ENCODE measurements around the gene RAB7B. TPM values are rescaled to one million over a fixed set of nuclear protein-coding genes. Genes with fewer than 3 reads are reported as not detected.

The RAB7B gene
- total RNA-seq, 1 donor from 2014 or later, result not detected

GRCh38 chr1:205950826-205951549 lies 52.2 kb downstream of the RAB7B start:
- peaks cover 5% of the 10 kb centered on the region for H3K27me3 Mint-ChIP-seq (ENCODE audit: insufficient read depth, low read depth)
- H3K4me1 Mint-ChIP-seq, result peaks cover 6% of the 10 kb centered on the region
- Histone ChIP-seq H3K27ac (no peak overlapping the region), H2AFZ (replicated peaks) (no peak overlapping the region), H3F3A (ENCODE audit: low read depth) (no peaks in the 10 kb centered on the region), H3K9me3 (ENCODE audit: low read depth) (no peaks in the 10 kb centered on the region), H3K4me3 (no peak overlapping the region), H4K20me1 (ENCODE audit: low read depth) (no peaks in the 10 kb centered on the region), H3K4me1 (no peaks in the 10 kb centered on the region), H3K9ac (no peak overlapping the region), H3K79me2 (ENCODE audit: low read depth) (no peaks in the 10 kb centered on the region), H3K36me3 (no peaks in the 10 kb centered on the region), H3K4me2 (no peak overlapping the region), H3K27me3 (no peaks in the 10 kb centered on the region)
- H3K36me3 Mint-ChIP-seq, result no peaks in the 10 kb centered on the region
- no peak overlapping the region for H3K27ac Mint-ChIP-seq
- TF ChIP-seq EZH2phosphoT487 (IDR thresholded peaks at IDR 0.05) (no peak), EZH2 (IDR thresholded peaks at IDR 0.05) (no peak), CTCF (IDR thresholded peaks at IDR 0.05) (no peak)
- H3K9me3 Mint-ChIP-seq, result no peaks in the 10 kb centered on the region
- DNase-seq (ENCODE audit: low spot score), result no peak
- H3K4me3 Mint-ChIP-seq, result no peak overlapping the region

- no peak for TF ChIP-seq CTCF (IDR thresholded peaks at IDR 0.05)
- no peak for TF ChIP-seq EZH2 (IDR thresholded peaks at IDR 0.05)
- no peak for TF ChIP-seq EZH2phosphoT487 (IDR thresholded peaks at IDR 0.05)
- Histone ChIP-seq H4K20me1 (ENCODE audit: low read depth) (no peaks in the 10 kb centered on the region), H3K4me1 (no peaks in the 10 kb centered on the region), H3K9me3 (ENCODE audit: low read depth) (no peaks in the 10 kb centered on the region), H3K27ac (no peak overlapping the region), H3K4me2 (no peak overlapping the region), H3K79me2 (ENCODE audit: low read depth) (no peaks in the 10 kb centered on the region), H3K9ac (no peak overlapping the region), H3F3A (ENCODE audit: low read depth) (no peaks in the 10 kb centered on the region), H3K4me3 (no peak overlapping the region), H3K27me3 (no peaks in the 10 kb centered on the region), H3K36me3 (no peaks in the 10 kb centered on the region), H2AFZ (replicated peaks) (no peak overlapping the region)
- H3K27ac Mint-ChIP-seq, result no peak overlapping the region
- H3K4me3 Mint-ChIP-seq, result no peak overlapping the region
- no peaks in the 10 kb centered on the region for H3K36me3 Mint-ChIP-seq
- H3K27me3 Mint-ChIP-seq (ENCODE audit: insufficient read depth, low read depth), result peaks cover 5% of the 10 kb centered on the region
- peaks cover 6% of the 10 kb centered on the region for H3K4me1 Mint-ChIP-seq
- no peak for DNase-seq (ENCODE audit: low spot score)
- no peaks in the 10 kb centered on the region for H3K9me3 Mint-ChIP-seq
Observed at GRCh38 chr1:205950280-205950679, 52.9 kb downstream of the RAB7B start.

- Mint-ChIP-seq H3K4me3 (no peak overlapping the region), H3K36me3 (no peaks in the 10 kb centered on the region), H3K27me3 (ENCODE audit: insufficient read depth, low read depth) (peaks cover 5% of the 10 kb centered on the region), H3K27ac (no peak overlapping the region), H3K9me3 (no peaks in the 10 kb centered on the region), H3K4me1 (peaks cover 6% of the 10 kb centered on the region)
- no peak overlapping the region for H2AFZ ChIP-seq (replicated peaks)
- no peaks in the 10 kb centered on the region for H4K20me1 ChIP-seq (ENCODE audit: low read depth)
- H3F3A ChIP-seq (ENCODE audit: low read depth), result no peaks in the 10 kb centered on the region
- DNase-seq (ENCODE audit: low spot score), result no peak
- H3K4me3 ChIP-seq, result no peak overlapping the region
- H3K4me1 ChIP-seq, result no peaks in the 10 kb centered on the region
- H3K27ac ChIP-seq, result no peak overlapping the region
- H3K36me3 ChIP-seq, result no peaks in the 10 kb centered on the region
- H3K79me2 ChIP-seq (ENCODE audit: low read depth), result no peaks in the 10 kb centered on the region
- TF ChIP-seq EZH2phosphoT487 (IDR thresholded peaks at IDR 0.05) (no peak), EZH2 (IDR thresholded peaks at IDR 0.05) (no peak), CTCF (IDR thresholded peaks at IDR 0.05) (no peak)
- H3K9ac ChIP-seq, result no peak overlapping the region
- no peak overlapping the region for H3K4me2 ChIP-seq
- no peaks in the 10 kb centered on the region for H3K27me3 ChIP-seq
- H3K9me3 ChIP-seq (ENCODE audit: low read depth), result no peaks in the 10 kb centered on the region
Observed at GRCh38 chr1:205949753-205950152, 53.4 kb downstream of the RAB7B start.

Data from neural progenitor cell (in vitro differentiated cells).